ENCODE measurements around the gene WASHC3. TPM values are rescaled to one million over a fixed set of nuclear protein-coding genes. Genes with fewer than 3 reads are reported as not detected.
"Not testable (repeated sequence)": the region's sequence is repeated elsewhere in the genome, so short reads cannot be mapped to it uniquely, and the experiment has no call there.

The WASHC3 gene
- total RNA-seq, 6 experiments from 2014 or later = 49.2 to 61.0 (median 54.8) TPM

- H3K27me3 Mint-ChIP-seq (ENCODE audit: insufficient read depth) = no peaks in the 10 kb centered on the region
- TF ChIP-seq, protein P1, sequence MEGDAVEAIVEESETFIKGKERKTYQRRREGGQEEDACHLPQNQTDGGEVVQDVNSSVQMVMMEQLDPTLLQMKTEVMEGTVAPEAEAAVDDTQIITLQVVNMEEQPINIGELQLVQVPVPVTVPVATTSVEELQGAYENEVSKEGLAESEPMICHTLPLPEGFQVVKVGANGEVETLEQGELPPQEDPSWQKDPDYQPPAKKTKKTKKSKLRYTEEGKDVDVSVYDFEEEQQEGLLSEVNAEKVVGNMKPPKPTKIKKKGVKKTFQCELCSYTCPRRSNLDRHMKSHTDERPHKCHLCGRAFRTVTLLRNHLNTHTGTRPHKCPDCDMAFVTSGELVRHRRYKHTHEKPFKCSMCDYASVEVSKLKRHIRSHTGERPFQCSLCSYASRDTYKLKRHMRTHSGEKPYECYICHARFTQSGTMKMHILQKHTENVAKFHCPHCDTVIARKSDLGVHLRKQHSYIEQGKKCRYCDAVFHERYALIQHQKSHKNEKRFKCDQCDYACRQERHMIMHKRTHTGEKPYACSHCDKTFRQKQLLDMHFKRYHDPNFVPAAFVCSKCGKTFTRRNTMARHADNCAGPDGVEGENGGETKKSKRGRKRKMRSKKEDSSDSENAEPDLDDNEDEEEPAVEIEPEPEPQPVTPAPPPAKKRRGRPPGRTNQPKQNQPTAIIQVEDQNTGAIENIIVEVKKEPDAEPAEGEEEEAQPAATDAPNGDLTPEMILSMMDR (IDR thresholded peaks at IDR 0.05) = peak; percentile 72
These were observed 34.0 kb upstream of the WASHC3 start for GRCh38 chr12:102095677-102096263.

GRCh38 chr12:102093319-102093718 lies 31.5 kb upstream of the WASHC3 start:
- Mint-ChIP-seq H3K9me3 (0 out of 2 replicates have a peak, but pooled peaks cover 4% of the 10 kb centered on the region), H3K36me3 (ENCODE audit: low read depth) (peaks cover 13% of the 10 kb centered on the region), H3K27me3 (ENCODE audit: insufficient read depth) (no peaks in the 10 kb centered on the region), H3K27ac (peak overlapping the region; percentile 57), H3K4me3 (no peak overlapping the region), H3K4me1 (ENCODE audit: low read depth) (peaks cover 26% of the 10 kb centered on the region)
- TF ChIP-seq, protein P1 (IDR thresholded peaks at IDR 0.05) = no peak
- DNase-seq = peak; percentile 8

More at GRCh38 chr12:102095677-102096263, 34.0 kb upstream of the WASHC3 start:
- Mint-ChIP-seq H3K4me3 (no peak overlapping the region), H3K36me3 (ENCODE audit: low read depth) (peaks cover 17% of the 10 kb centered on the region; the same call in 1 of the 2 replicates), H3K4me1 (ENCODE audit: low read depth) (peaks cover 26% of the 10 kb centered on the region), H3K27ac (no peak overlapping the region), H3K9me3 (no peaks in the 10 kb centered on the region)
- peak; percentile 37 for DNase-seq

DNA sequence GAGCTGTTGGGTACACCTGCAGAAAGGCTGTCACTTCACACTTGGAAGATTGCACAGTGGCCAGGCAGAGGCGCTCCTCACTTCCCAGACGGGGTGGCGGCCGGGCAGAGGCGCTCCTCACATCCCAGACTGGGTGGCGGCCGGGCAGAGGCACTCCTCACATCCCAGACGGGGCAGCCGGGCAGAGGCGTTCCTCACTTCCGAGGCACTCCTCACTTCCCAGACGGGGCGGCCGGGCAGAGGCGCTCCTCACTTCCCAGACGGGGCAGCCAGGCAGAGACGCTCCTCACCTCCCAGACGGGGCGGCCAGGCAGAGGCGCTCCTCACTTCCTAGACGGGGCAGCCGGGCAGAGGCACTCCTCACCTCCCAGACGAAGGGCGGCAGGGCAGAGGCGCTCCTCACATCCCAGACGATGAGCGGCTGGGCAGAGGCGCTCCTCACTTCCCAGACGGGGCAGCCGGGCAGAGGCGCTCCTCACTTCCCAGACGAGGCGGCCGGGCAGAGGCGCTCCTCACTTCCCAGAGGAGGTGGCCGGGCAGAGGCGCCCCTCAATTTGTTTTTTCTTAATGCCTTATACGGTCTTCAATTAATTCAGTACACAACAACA lies 27.5 kb upstream of the WASHC3 start:
- not testable (repeated sequence) for H3K4me3 Mint-ChIP-seq; DNase-seq; H3K9me3 Mint-ChIP-seq; H3K27ac Mint-ChIP-seq; H3K27me3 Mint-ChIP-seq (ENCODE audit: insufficient read depth)
- Mint-ChIP-seq H3K36me3 (ENCODE audit: low read depth) (peaks cover 14% of the 10 kb centered on the region), H3K4me1 (ENCODE audit: low read depth) (peaks cover 23% of the 10 kb centered on the region)

- peaks cover 1% of the 10 kb centered on the region; the same call in 1 of the 2 replicates for H3K27me3 Mint-ChIP-seq (ENCODE audit: insufficient read depth)
These were observed 19.1 kb upstream of the WASHC3 start for GRCh38 chr12:102080842-102081241.

DNA sequence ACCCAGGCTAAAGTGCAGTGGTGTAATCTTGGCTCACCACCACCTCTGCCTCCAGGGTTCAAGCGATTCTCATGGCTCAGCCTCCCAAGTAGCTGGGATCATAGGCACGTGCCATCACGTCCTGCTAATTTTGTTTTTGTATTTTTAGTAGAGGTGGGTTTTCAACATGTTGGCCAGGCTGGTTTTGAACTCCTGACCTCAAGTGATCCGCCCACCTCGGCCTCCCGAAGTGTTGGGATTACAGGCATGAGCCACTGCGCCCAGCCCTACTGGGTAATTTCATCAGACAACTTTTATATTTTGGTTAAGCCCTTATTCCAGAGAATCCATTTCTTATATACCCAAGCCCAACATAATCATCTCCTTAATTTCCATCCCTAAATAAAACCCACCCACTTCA lies 10.3 kb upstream of the WASHC3 start:
- not testable (repeated sequence) for H3K9me3 Mint-ChIP-seq; H3K27ac Mint-ChIP-seq; DNase-seq; H3K36me3 Mint-ChIP-seq (ENCODE audit: low read depth); H3K4me3 Mint-ChIP-seq; H3K27me3 Mint-ChIP-seq (ENCODE audit: insufficient read depth)
- H3K4me1 Mint-ChIP-seq (ENCODE audit: low read depth) = peaks cover 18% of the 10 kb centered on the region

More at GRCh38 chr12:102080842-102081241, 19.1 kb upstream of the WASHC3 start:
- no peak for DNase-seq
- H3K36me3 Mint-ChIP-seq (ENCODE audit: low read depth) = peaks cover 25% of the 10 kb centered on the region
- H3K27ac Mint-ChIP-seq = no peak overlapping the region
- peaks cover 5% of the 10 kb centered on the region; the same call in 1 of the 2 replicates for H3K4me1 Mint-ChIP-seq (ENCODE audit: low read depth)
- TF ChIP-seq, protein P1 (IDR thresholded peaks at IDR 0.05) = no peak
- no peaks in the 10 kb centered on the region for H3K9me3 Mint-ChIP-seq
- no peak overlapping the region for H3K4me3 Mint-ChIP-seq

- H3K27ac Mint-ChIP-seq = no peak overlapping the region
- no peaks in the 10 kb centered on the region for H3K36me3 Mint-ChIP-seq (ENCODE audit: low read depth)
- no peak overlapping the region for H3K4me3 Mint-ChIP-seq
- no peak for DNase-seq
- H3K4me1 Mint-ChIP-seq (ENCODE audit: low read depth) = peaks cover 18% of the 10 kb centered on the region
- no peaks in the 10 kb centered on the region for H3K9me3 Mint-ChIP-seq
- H3K27me3 Mint-ChIP-seq (ENCODE audit: insufficient read depth) = no peaks in the 10 kb centered on the region
- TF ChIP-seq, protein P1 (IDR thresholded peaks at IDR 0.05) = no peak
These were observed 7.9 kb upstream of the WASHC3 start for GRCh38 chr12:102069707-102070106.
